OCI-LY3 (cell line): ENCODE results near the gene DOCK1.

Source experiments
- H2AFZ ChIP-seq: fragments of 200-600, 300-600 bp; shearing (Covaris generic); 2 replicates; pipeline ENCODE4 v1.6.0; 2014; ENCODE audit warnings: antibody characterized with exemption, low read depth, low read length
- H3K27ac ChIP-seq: fragments of 200-600, 300-600 bp; sonication (generic); 2 replicates; pipeline ENCODE4 v1.5.1; 2014; ENCODE audit warnings: mild to moderate bottlenecking, low read length, moderate library complexity, mixed read lengths
- H3K27me3 ChIP-seq: fragments of 200-600, 300-600 bp; sonication (generic); 2 replicates; pipeline ENCODE4 v1.6.1; 2014; ENCODE audit warnings: low read depth, low read length, mixed read lengths
- H3K36me3 ChIP-seq: fragments of 200-600, 300-600 bp; sonication (generic); replicated peaks from 2 replicates; pipeline ENCODE3; 2014; ENCODE audit warnings: low read depth, low read length, mixed read lengths
- H3K4me1 ChIP-seq: fragments of 300-600, 200-600 bp; sonication (generic); 2 replicates; pipeline ENCODE4 v1.6.1; 2014; ENCODE audit warnings: low read length, mixed read lengths
- H3K4me2 ChIP-seq: fragments of 200-600, 300-600 bp; sonication (generic); 2 replicates; pipeline ENCODE4 v1.6.1; 2014; ENCODE audit warnings: low read length, mixed read lengths
- H3K4me3 ChIP-seq: fragments of 300-600, 200-600 bp; sonication (generic); 2 replicates; pipeline ENCODE4 v1.5.1; 2014; ENCODE audit warnings: antibody characterized with exemption, mild to moderate bottlenecking, low read length, moderate library complexity
- H3K79me2 ChIP-seq: fragments of 300-600, 200-600 bp; shearing (Covaris generic); 2 replicates; pipeline ENCODE4 v1.6.1; 2014; ENCODE audit warnings: mild to moderate bottlenecking, low read length, mixed read lengths
- H3K9ac ChIP-seq: fragments of 300-600, 200-600 bp; shearing (Covaris generic); 2 replicates; pipeline ENCODE4 v1.6.0; 2014; ENCODE audit warnings: mild to moderate bottlenecking, low read length, moderate library complexity
- H3K9me3 ChIP-seq: fragments of 200-600, 300-600 bp; shearing (Covaris generic); 2 replicates; pipeline ENCODE4 v1.6.1; 2014; ENCODE audit warnings: low read length, mixed read lengths; ENCODE audit not compliant: insufficient read depth
- H4K20me1 ChIP-seq: fragments of 200-600, 300-600 bp; sonication (generic); 2 replicates; pipeline ENCODE4 v1.6.1; 2016; ENCODE audit warnings: low read length, mixed read lengths; ENCODE audit not compliant: insufficient read depth
- CTCF ChIP-seq: fragments of 200-600, 300-600 bp; sonication (generic); IDR thresholded peaks from 2 replicates; pipeline ENCODE4 v1.5.1; 2014; ENCODE audit warnings: antibody characterized with exemption, low read length, low read depth
- EZH2phosphoT487 ChIP-seq: fragments of 200-600 bp; shearing (Covaris generic); IDR thresholded peaks from 2 replicates; pipeline ENCODE4 v1.6.1; 2018; ENCODE audit warnings: antibody characterized with exemption, mixed run types, low read depth

The DOCK1 gene

GRCh38 chr10:127012769-127013152, 107.5 kb downstream of the DOCK1 start:
- Histone ChIP-seq H3K27ac (no peak overlapping the region), H3K79me2 (no peaks in the 10 kb centered on the region), H2AFZ (no peak overlapping the region), H3K4me1 (no peaks in the 10 kb centered on the region), H3K9me3 (no peaks in the 10 kb centered on the region), H3K9ac (no peak overlapping the region), H3K36me3 (no peaks in the 10 kb centered on the region), H3K27me3 (no peaks in the 10 kb centered on the region), H3K4me2 (no peak overlapping the region), H3K4me3 (no peak overlapping the region), H4K20me1 (no peaks in the 10 kb centered on the region)
- TF ChIP-seq EZH2phosphoT487 = no peak
- no peak for TF ChIP-seq CTCF

DNA sequence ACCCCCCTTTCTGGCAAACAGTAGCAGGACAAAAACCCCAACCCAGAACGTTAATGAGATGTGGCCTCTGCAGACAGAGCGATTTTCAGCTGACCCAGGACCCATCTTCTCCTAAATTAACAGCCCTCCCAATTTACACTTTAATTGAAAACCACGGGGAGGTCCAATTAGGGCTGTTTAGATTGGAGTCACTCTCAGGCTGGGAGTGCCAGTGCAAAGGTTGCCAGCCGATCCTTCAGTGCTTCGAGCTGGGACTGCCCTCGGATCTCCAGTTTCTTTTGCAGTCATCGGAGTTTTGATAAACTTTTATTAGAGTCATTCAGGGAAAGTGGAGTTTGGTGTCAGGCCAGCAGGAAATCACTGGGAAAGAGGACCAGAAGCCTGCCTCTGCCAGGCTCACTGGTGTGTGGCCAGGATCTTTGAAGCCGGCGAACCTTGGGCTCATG, 108.0 kb downstream of the DOCK1 start:
- no peaks in the 10 kb centered on the region for H3K4me1 ChIP-seq
- H3K27me3 ChIP-seq = no peaks in the 10 kb centered on the region
- H4K20me1 ChIP-seq = no peaks in the 10 kb centered on the region
- H3K4me3 ChIP-seq = no peak overlapping the region
- TF ChIP-seq EZH2phosphoT487 (no peak), CTCF (no peak)
- H3K4me2 ChIP-seq = no peak overlapping the region
- H3K79me2 ChIP-seq = no peaks in the 10 kb centered on the region
- H3K27ac ChIP-seq = no peak overlapping the region
- H2AFZ ChIP-seq = no peak overlapping the region
- no peaks in the 10 kb centered on the region for H3K9me3 ChIP-seq
- H3K36me3 ChIP-seq = no peaks in the 10 kb centered on the region
- H3K9ac ChIP-seq = no peak overlapping the region

- Histone ChIP-seq H3K79me2 (no peaks in the 10 kb centered on the region), H2AFZ (no peak overlapping the region), H3K27ac (no peak overlapping the region), H3K9me3 (no peaks in the 10 kb centered on the region), H3K4me1 (no peaks in the 10 kb centered on the region), H4K20me1 (no peaks in the 10 kb centered on the region), H3K9ac (no peak overlapping the region), H3K36me3 (no peaks in the 10 kb centered on the region), H3K4me2 (no peak overlapping the region), H3K27me3 (no peaks in the 10 kb centered on the region), H3K4me3 (no peak overlapping the region)
- no peak for TF ChIP-seq EZH2phosphoT487
- no peak for TF ChIP-seq CTCF
Observed at GRCh38 chr10:127013691-127014473, 108.7 kb downstream of the DOCK1 start.

GRCh38 chr10:127014671-127015070, 109.4 kb downstream of the DOCK1 start:
- Histone ChIP-seq H3K27me3 (no peaks in the 10 kb centered on the region), H3K9me3 (no peaks in the 10 kb centered on the region), H3K9ac (no peak overlapping the region)

More at GRCh38 chr10:127014671-127015070, 109.4 kb downstream of the DOCK1 start:
- Histone ChIP-seq H3K36me3 (no peaks in the 10 kb centered on the region), H3K4me2 (no peak overlapping the region), H2AFZ (no peak overlapping the region), H4K20me1 (no peaks in the 10 kb centered on the region), H3K27ac (no peak overlapping the region), H3K4me3 (no peak overlapping the region), H3K79me2 (no peaks in the 10 kb centered on the region), H3K4me1 (no peaks in the 10 kb centered on the region)
- TF ChIP-seq CTCF (no peak), EZH2phosphoT487 (no peak)
